GM12872 (cell line): Measurements from ENCODE around the gene MED17.

Experiments
- TF ChIP-seq, protein P1 (sequence below): IDR thresholded peaks from 3 replicates; pipeline ENCODE4 v1.5.1; 2011; ENCODE audit warnings: low read depth, mild to moderate bottlenecking, low read length, moderate library complexity; ENCODE audit not compliant: insufficient read depth

MED17 gene

DNA sequence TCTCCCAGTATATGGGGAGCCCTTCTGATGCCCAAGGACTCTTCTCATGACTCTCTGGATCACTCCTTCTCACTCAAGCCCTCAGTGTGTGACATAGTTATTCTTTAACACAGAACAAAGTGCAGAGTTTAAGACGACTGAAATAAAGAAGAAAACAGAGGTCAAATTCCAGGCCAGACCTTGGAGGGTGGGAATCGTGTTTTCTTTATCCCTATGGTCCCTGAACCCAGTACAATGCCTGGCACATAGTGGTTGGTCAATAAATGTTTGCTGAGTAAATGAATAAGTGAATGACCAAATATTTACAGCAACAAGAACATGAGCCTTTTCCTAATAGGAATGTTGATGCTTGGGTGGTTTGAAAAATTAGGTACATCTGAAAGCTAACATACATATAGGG lies 37.5 kb downstream of the MED17 start:
- TF ChIP-seq, protein P1, sequence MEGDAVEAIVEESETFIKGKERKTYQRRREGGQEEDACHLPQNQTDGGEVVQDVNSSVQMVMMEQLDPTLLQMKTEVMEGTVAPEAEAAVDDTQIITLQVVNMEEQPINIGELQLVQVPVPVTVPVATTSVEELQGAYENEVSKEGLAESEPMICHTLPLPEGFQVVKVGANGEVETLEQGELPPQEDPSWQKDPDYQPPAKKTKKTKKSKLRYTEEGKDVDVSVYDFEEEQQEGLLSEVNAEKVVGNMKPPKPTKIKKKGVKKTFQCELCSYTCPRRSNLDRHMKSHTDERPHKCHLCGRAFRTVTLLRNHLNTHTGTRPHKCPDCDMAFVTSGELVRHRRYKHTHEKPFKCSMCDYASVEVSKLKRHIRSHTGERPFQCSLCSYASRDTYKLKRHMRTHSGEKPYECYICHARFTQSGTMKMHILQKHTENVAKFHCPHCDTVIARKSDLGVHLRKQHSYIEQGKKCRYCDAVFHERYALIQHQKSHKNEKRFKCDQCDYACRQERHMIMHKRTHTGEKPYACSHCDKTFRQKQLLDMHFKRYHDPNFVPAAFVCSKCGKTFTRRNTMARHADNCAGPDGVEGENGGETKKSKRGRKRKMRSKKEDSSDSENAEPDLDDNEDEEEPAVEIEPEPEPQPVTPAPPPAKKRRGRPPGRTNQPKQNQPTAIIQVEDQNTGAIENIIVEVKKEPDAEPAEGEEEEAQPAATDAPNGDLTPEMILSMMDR = no peak

DNA sequence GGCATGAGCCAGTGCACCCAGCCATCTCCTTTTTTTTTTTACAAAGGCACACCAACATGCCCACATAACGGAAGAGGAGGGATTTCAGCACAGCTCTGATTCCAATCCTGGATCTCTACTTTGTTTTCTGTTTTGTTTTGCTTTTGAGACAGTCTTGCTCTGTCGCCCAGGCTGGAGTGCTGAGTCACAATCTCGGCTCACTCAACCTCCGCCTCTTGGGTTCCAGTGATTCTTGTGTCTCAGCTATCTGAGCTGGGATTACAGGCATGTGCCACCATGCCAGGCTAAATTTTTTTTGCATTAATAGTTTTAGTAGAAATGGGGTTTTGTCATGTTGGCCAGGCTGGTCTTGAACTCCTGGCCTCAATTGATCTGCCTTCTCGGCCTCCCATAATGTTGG lies 38.3 kb downstream of the MED17 start:
- TF ChIP-seq, protein P1 = no peak

DNA sequence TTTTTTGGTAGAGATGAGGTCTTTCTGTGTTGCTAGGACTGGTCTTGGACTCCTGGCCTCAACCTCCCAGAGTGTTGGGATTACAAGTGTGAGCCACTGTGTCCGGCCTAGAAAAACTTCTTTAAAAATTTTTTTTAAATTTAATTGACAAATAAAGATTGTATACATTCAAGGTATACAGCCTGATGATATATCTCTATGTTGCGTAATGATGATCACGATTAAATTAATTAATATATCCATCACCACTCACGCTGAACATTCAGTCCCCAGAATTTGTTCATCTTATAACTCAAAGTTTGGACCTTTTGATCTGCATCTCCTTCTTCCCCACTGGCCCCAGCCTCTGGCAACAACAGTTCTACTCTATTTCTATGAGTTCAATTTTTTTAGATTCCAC lies 39.1 kb downstream of the MED17 start:
- TF ChIP-seq, protein P1 = no peak

DNA sequence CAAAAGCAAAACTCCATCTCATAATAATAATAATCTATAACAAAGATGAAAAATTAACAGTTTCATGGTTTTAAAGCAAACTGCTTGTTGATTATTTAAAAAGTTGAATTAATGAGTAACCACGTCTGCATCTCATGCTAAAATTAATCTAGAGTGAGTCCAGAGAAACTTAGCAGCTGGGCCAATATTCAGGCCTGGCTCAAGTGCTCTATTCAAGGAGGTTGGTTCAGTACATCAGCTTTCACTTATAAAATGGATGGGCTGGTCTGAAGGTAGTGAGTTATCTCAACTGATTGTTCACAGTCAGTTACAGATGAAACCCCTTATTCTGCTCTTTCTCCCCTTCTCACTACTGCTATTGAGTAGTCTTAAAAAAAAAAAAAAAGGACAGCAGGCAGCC lies 43.3 kb downstream of the MED17 start:
- TF ChIP-seq, protein P1 = no peak

DNA sequence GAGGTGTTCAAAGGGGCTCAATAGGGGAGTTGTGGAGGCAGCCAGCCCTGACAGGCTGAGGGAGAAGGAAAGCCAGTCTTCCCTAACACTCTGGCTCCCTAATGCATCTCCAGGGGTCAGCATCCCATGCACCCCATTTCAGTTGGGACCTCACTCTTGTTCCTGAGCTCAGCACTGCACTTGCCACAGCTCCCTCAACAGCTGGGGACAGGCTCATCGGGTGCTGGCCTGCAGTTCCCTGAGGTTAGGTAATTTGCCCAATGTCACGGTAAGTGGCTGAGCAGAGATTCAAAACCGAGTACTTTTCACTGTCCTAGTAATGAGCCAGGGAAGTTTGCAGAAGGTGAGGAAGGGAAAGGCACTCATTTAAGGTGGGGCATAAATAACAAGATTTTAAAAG lies 45.5 kb downstream of the MED17 start:
- TF ChIP-seq, protein P1 = no peak

DNA sequence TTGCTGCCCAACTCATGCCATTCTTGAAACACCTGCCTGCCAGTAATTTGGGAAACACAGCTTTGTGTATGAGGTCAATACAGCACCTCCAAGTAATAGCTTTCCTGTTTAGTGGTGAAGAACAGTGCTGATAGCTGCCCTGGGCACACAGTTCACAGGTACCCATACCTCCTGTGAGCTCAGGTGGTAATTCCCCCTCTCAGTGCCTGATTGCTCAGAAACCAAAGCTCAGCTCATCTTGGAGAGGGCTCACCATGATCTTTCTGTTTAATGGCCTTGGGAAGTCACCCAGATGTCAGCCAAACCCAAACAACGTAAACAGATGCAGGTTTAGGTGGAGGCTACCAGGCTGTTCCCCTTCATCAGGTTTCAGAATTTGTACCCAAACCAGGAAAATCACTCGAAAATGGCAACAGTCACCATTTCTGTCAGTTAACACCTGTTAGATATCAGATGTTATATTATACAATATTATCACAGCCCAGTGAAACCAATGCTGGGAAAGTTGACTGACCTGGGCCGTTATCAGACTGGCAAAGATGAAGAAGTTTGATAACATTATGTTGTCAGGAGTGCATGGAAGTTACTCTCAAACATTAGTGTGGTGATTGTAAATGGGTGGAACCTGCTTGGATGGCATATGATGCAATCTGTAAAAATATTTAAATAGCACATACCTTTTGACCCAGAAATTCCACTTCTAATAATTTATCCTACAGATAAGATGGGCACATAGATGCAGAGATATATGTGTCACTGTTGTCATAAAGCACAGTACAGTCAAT lies 47.5 kb downstream of the MED17 start:
- TF ChIP-seq, protein P1 = no peak

DNA sequence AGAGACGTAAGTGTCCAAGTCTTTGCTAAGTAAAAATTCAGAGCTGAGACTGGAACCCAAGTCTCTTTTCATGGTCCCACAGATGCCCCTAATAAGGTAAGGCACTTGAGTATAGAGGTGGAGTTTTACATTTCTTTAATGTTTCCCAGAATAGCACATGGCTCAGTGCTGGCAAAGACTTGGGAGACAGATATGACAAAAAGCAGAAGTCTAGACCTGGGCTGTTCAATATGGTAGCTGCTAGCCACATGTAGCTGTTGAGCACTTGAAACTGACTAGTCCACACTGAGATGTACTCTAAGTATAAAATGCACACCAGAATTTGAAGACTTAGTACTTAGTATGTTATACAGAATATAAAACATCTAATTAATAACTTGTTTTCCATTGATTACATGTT lies 48.7 kb downstream of the MED17 start:
- TF ChIP-seq, protein P1 = no peak
